ENCODE results near the gene PKHD1. TPM values are rescaled to one million over a fixed set of nuclear protein-coding genes. Genes with fewer than 3 reads are reported as not detected.

PKHD1 gene
- total RNA-seq, 1 donor from 2014 or later, result 0.49 TPM

GRCh38 chr6:51675020-51675921 is 412.1 kb downstream of the PKHD1 start:
- Histone ChIP-seq H3K36me3 (no peaks in the 10 kb centered on the region), H3K4me3 (no peak overlapping the region), H3K4me1 (no peaks in the 10 kb centered on the region), H3K27ac (no peak overlapping the region), H3K9me3 (no peaks in the 10 kb centered on the region), H3K27me3 (no peaks in the 10 kb centered on the region)
- TF ChIP-seq POLR2A (IDR thresholded peaks at IDR 0.05), result no peak
- no peak for TF ChIP-seq CTCF (IDR thresholded peaks at IDR 0.05)
- TF ChIP-seq POLR2AphosphoS5 (IDR thresholded peaks at IDR 0.05; ENCODE audit: insufficient read depth in 1 of 2, low read depth in 1 of 2), result no peak
- intact Hi-C loops (cut with DNase I), result no loop called here
- DNase-seq (ENCODE audit: extremely low spot score in 2 of 2), result no peak

DNA sequence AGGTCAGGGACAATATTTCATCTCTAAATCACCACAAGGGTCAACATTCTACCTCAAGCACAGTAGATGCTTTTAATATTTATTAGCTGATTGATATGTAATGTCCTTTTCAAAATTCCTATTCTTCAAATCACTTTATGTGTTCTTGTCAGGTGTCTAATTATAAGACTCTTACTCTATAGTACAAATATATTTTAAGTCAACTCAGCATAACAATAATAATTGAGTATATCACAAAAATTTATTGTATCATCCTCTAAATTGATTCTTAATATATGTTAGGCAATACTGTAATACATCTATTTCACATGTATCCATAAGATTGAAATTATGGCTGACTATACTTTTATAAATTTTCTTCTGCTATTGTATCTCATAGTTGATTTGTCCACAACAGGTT is 423.9 kb downstream of the PKHD1 start:
- Histone ChIP-seq H3K4me3 (no peak overlapping the region), H3K36me3 (no peaks in the 10 kb centered on the region), H3K9me3 (no peaks in the 10 kb centered on the region), H3K27me3 (no peaks in the 10 kb centered on the region), H3K4me1 (no peaks in the 10 kb centered on the region), H3K27ac (no peak overlapping the region)
- TF ChIP-seq POLR2A (IDR thresholded peaks at IDR 0.05) (no peak), CTCF (IDR thresholded peaks at IDR 0.05) (no peak), POLR2AphosphoS5 (IDR thresholded peaks at IDR 0.05; ENCODE audit: insufficient read depth in 1 of 2, low read depth in 1 of 2) (no peak)
- no peak for DNase-seq (ENCODE audit: extremely low spot score in 2 of 2)
- intact Hi-C loops (cut with DNase I), result no loop called here

- TF ChIP-seq POLR2AphosphoS5 (IDR thresholded peaks at IDR 0.05; ENCODE audit: insufficient read depth in 1 of 2, low read depth in 1 of 2) (no peak), CTCF (IDR thresholded peaks at IDR 0.05) (no peak), POLR2A (IDR thresholded peaks at IDR 0.05) (no peak)
- no peak overlapping the region for H3K4me3 ChIP-seq
- H3K27me3 ChIP-seq, result no peaks in the 10 kb centered on the region
- no peaks in the 10 kb centered on the region for H3K4me1 ChIP-seq
- no peak overlapping the region for H3K27ac ChIP-seq
- no peak for DNase-seq (ENCODE audit: extremely low spot score in 2 of 2)
- no peaks in the 10 kb centered on the region for H3K9me3 ChIP-seq
- H3K36me3 ChIP-seq, result no peaks in the 10 kb centered on the region
- intact Hi-C loops (cut with DNase I), result no loop called here
These were observed 426.6 kb downstream of the PKHD1 start for GRCh38 chr6:51660767-51661166.

- no peaks in the 10 kb centered on the region for H3K36me3 ChIP-seq
- no peak overlapping the region for H3K4me3 ChIP-seq
- no peak overlapping the region for H3K27ac ChIP-seq
- no peak for DNase-seq (ENCODE audit: extremely low spot score in 2 of 2)
- TF ChIP-seq CTCF (IDR thresholded peaks at IDR 0.05), result no peak
- intact Hi-C loops (cut with DNase I), result no loop called here
- no peaks in the 10 kb centered on the region for H3K4me1 ChIP-seq
- no peaks in the 10 kb centered on the region for H3K9me3 ChIP-seq
- H3K27me3 ChIP-seq, result no peaks in the 10 kb centered on the region
These were observed 429.9 kb downstream of the PKHD1 start for GRCh38 chr6:51657491-51657890.

- intact Hi-C loops (cut with DNase I), result no loop called here
These were observed 431.9 kb downstream of the PKHD1 start for GRCh38 chr6:51655517-51655916.

More at GRCh38 chr6:51655517-51655916, 431.9 kb downstream of the PKHD1 start:
- Histone ChIP-seq H3K27me3 (no peaks in the 10 kb centered on the region), H3K4me1 (no peaks in the 10 kb centered on the region), H3K36me3 (no peaks in the 10 kb centered on the region), H3K9me3 (no peaks in the 10 kb centered on the region), H3K27ac (no peak overlapping the region), H3K4me3 (no peak overlapping the region)
- no peak for DNase-seq (ENCODE audit: extremely low spot score in 2 of 2)
- no peak for TF ChIP-seq POLR2AphosphoS5 (IDR thresholded peaks at IDR 0.05; ENCODE audit: insufficient read depth in 1 of 2, low read depth in 1 of 2)
- TF ChIP-seq CTCF (IDR thresholded peaks at IDR 0.05), result no peak
- no peak for TF ChIP-seq POLR2A (IDR thresholded peaks at IDR 0.05)
